H1 (cell line): ENCODE results near the gene LLGL2. TPM values are rescaled to one million over a fixed set of nuclear protein-coding genes. Genes with fewer than 3 reads are reported as not detected.

Source experiments
- BRCA1 ChIP-seq: IDR thresholded peaks from 2 replicates; pipeline ENCODE4 v1.6.1; 2012; ENCODE audit warnings: low read depth, low read length, improper control_type of control experiment
- CREB1 ChIP-seq: IDR thresholded peaks from 2 replicates; pipeline ENCODE4 v1.6.1; 2012; ENCODE audit warnings: inconsistent platforms
- PHF8 ChIP-seq: fragments of 200-600 bp; sonication (generic); conservative IDR thresholded peaks from 2 replicates; pipeline ENCODE4 v1.7.1; 2012; ENCODE audit warnings: low read depth, mild to moderate bottlenecking, inconsistent platforms, low read length, moderate library complexity
- POU5F1 ChIP-seq: IDR thresholded peaks from 2 replicates; pipeline ENCODE4 v1.6.1; 2011; ENCODE audit warnings: low read depth, mild to moderate bottlenecking, low read length, moderate library complexity
- RXRA ChIP-seq: IDR thresholded peaks from 2 replicates; pipeline ENCODE4 v1.6.1; 2011; ENCODE audit warnings: low read depth, mild to moderate bottlenecking, low read length, moderate library complexity; ENCODE audit not compliant: insufficient read depth
- SP2 ChIP-seq: IDR thresholded peaks from 2 replicates; pipeline ENCODE4 v1.6.1; 2012; ENCODE audit warnings: mild to moderate bottlenecking, low read length, inconsistent platforms
- SP4 ChIP-seq: IDR thresholded peaks from 2 replicates; pipeline ENCODE4 v1.6.1; 2012; ENCODE audit warnings: low read length, inconsistent platforms
- polyA plus RNA-seq, 7 experiments: library from polyadenylated mRNA; depleted of rRNA in 3 of 7; stranded (reverse) in 5 of 7; unstranded in 2 of 7; fragments of >200 nt in 5 of 7; fragments of 200-250 nt in 2 of 7; gene quantifications; 1 replicate in 5 of 7; 2 replicates in 1 of 7; 4 replicates in 1 of 7; pipeline versions ENCODE4 v1.2.1 to v1.2.3, GENCODE V29; 2011 to 2013; ENCODE audit warnings: missing spikeins in 2 of 7, mixed read lengths in 2 of 7
- total RNA-seq: library from RNA; stranded (reverse); fragmentation: NEBNext Ultra II Directional; extraction: Animal tissue kit (Norgen Biotek cat#: 25700); gene quantifications from 2 replicates; pipeline ENCODE4 v1.2.1, GENCODE V29; 2021
- TF ChIP-seq, protein P1 (sequence below): IDR thresholded peaks from 2 replicates; pipeline ENCODE4 v1.6.1; 2011; ENCODE audit warnings: low read depth, mild to moderate bottlenecking, low read length; ENCODE audit not compliant: insufficient read depth

LLGL2 gene
- total and polyA plus RNA-seq, 2 of the 8 experiments (the other 6 are each of a cell fraction or from before 2014, with no cell fraction given) = 64.5 to 77.1 TPM

GRCh38 chr17:75506888-75507287 lies 18.6 kb upstream of the LLGL2 start (continued):
- TF ChIP-seq CREB1 (no peak), BRCA1 (no peak), RXRA (no peak), PHF8 (no peak), SP2 (no peak), POU5F1 (no peak), SP4 (no peak)
- TF ChIP-seq, protein P1, sequence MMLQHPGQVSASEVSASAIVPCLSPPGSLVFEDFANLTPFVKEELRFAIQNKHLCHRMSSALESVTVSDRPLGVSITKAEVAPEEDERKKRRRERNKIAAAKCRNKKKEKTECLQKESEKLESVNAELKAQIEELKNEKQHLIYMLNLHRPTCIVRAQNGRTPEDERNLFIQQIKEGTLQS = no peak
